GM19193 (cell line): Measurements from ENCODE around the gene MYCN.

Experiments used
- POLR2A ChIP-seq: IDR thresholded peaks from 4 replicates; pipeline ENCODE4 v1.6.1; 2011; ENCODE audit not compliant: insufficient read depth, insufficient read length; ENCODE audit errors: extremely low read depth

MYCN gene

GRCh38 chr2:15957881-15958713 is 17.7 kb downstream of the MYCN start:
- no peak for TF ChIP-seq POLR2A

GRCh38 chr2:15959331-15960153 is 19.2 kb downstream of the MYCN start:
- TF ChIP-seq POLR2A = no peak

GRCh38 chr2:15963977-15964670 is 23.8 kb downstream of the MYCN start:
- TF ChIP-seq POLR2A = no peak

- no peak for TF ChIP-seq POLR2A
Observed at GRCh38 chr2:15964936-15965563, 24.7 kb downstream of the MYCN start.

- no peak for TF ChIP-seq POLR2A
Observed at GRCh38 chr2:15965564-15966019, 25.2 kb downstream of the MYCN start.

GRCh38 chr2:15967415-15968279 is 27.3 kb downstream of the MYCN start:
- no peak for TF ChIP-seq POLR2A

GRCh38 chr2:15968280-15969178 is 28.2 kb downstream of the MYCN start:
- no peak for TF ChIP-seq POLR2A

- no peak for TF ChIP-seq POLR2A
Observed at GRCh38 chr2:15969214-15969613, 28.9 kb downstream of the MYCN start.

- TF ChIP-seq POLR2A = no peak
Observed at GRCh38 chr2:15970701-15971100, 30.4 kb downstream of the MYCN start.

- no peak for TF ChIP-seq POLR2A
Observed at GRCh38 chr2:15971351-15971750, 31.0 kb downstream of the MYCN start.

- no peak for TF ChIP-seq POLR2A
Observed at GRCh38 chr2:15971831-15972522, 31.6 kb downstream of the MYCN start.

GRCh38 chr2:15973481-15974401 is 33.4 kb downstream of the MYCN start:
- no peak for TF ChIP-seq POLR2A
